HG02870 (cell line): ENCODE results near the gene ALDH1L1.

Source experiments
- ATAC-seq: cut with Tn5 transposase; IDR thresholded peaks from one replicate; pipeline ENCODE4 v1.9.1; 2021; ENCODE audit warnings: mild to moderate bottlenecking, moderate library complexity; ENCODE audit not compliant: unreplicated experiment

ALDH1L1 gene

GRCh38 chr3:126124148-126124868, 56.1 kb downstream of the ALDH1L1 start:
- ATAC-seq = no peak

DNA sequence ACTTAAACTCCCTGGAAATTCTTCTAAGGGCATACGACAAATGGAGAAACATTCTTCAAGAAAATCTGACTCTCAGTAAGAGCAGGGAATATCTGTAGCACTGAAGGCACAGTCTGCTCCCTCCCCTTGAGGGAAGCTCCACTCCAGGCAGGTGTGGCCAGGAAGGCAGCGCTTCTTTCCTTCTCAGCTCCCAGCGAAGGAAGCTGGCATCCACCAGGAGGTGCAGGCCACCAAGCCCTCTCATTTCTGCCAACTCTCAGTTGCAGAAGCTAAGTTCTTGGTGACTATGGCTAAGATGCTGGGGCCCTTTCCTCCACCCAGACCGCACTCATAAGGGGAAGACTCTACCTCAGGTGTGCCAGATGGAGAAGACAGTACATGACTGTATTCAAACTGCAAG, 58.8 kb downstream of the ALDH1L1 start:
- ATAC-seq = no peak

DNA sequence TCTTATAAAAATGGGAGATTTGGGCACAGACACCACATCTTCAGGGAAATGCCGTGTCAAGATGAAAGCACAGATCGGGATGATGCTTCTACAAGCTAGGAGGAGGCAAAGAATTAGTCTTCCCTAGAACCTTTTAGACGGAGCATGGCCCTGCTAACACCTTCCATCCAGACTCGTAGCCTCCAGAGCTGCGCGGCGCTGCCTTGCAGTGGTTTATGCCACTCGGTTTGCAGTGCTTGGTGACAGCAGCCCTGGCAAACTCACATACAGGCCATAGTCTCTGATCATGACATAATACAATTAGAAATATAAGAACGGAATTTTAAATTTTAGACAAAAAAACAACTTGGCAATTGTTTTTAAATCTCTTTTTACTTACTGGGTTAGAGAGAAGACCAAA, 59.3 kb downstream of the ALDH1L1 start:
- ATAC-seq = no peak

DNA sequence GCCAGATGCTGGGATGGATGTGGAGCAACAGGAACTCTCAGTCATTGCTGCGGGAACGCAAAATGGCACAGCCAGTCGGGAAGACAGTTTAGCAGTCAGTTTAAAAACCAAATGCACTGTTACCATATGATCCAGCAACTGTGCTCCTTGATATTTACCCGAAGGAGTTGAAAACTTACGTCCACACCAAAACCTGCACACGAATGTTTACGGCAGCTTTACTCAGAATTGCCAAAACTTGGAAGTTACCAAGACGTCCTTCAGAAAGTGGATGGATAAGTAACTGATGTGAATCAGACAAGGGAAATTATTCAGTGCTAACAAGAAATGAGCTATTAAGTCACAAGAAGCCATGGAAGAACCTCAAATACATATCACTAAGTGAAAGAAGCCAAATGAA, 60.4 kb downstream of the ALDH1L1 start:
- no peak for ATAC-seq

- ATAC-seq = no peak
Observed at GRCh38 chr3:126119008-126119675, 61.2 kb downstream of the ALDH1L1 start.

- ATAC-seq = no peak
Observed at GRCh38 chr3:126118591-126118990, 61.8 kb downstream of the ALDH1L1 start.

DNA sequence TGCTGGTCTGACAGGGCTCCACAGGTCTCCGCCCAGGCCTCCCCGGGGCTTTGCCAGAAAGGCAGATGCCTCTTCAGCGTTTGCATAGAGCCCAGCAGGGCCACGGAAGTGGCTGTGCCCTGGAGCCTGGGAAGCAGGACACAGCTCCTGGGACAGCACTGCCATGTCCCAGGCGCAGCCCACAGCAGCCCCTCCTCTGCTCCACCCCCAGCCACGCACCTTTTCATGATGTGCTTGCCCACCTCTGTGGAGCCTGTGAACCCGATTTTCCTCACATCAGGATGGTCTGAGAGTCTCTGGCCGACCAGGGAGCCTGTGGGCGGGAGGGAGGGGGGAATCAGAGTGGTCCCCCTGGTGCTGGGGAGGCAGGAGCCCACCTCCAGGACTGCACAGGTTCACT, 62.6 kb downstream of the ALDH1L1 start:
- no peak for ATAC-seq

GRCh38 chr3:126117212-126117611, 63.2 kb downstream of the ALDH1L1 start:
- no peak for ATAC-seq

- no peak for ATAC-seq
Observed at GRCh38 chr3:126116526-126116925, 63.9 kb downstream of the ALDH1L1 start.

DNA sequence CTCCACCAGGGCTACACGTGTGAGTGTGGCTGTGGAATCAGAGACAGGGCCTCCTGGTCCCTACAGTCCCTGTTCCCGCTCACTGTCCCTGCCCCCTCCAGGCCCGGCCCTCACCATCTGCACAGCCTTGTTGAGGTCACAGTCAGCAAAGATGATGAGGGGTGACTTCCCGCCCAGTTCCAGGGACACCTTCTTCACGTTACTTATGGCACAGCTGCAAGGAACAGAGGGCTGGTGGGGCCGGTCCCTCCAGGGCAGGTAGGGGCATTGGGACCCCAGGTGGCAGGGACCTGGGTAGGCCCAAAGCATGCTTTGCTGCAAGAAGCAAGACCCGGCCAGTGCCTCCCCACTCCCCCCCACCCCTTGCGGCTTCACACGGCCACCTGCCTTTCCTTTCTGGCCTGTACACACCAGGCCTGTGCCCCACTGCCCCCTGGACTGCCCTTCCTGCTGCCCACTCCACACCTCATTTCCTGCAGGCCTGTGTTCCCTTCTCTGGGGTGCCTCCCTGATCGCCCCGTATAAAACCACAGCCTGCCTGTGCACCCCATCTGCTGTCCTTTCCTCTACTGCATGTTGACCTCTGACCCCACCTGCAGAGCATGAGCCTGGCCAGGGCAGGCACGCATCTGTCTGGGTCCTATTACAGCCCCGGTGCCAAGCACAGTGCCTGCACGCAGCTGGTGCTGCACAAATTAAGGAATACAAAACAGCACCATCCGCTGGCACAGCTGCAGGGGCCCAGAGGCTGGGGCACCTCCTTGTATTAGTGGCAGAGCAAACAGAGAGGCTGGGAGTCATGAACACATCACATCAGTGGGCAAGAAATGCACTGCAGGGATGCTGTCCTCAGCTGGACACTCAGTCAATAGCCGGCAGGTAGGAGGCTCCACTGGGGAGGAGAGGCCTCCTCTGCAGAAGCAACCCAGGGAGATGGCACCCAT, 65.7 kb downstream of the ALDH1L1 start:
- ATAC-seq = no peak

DNA sequence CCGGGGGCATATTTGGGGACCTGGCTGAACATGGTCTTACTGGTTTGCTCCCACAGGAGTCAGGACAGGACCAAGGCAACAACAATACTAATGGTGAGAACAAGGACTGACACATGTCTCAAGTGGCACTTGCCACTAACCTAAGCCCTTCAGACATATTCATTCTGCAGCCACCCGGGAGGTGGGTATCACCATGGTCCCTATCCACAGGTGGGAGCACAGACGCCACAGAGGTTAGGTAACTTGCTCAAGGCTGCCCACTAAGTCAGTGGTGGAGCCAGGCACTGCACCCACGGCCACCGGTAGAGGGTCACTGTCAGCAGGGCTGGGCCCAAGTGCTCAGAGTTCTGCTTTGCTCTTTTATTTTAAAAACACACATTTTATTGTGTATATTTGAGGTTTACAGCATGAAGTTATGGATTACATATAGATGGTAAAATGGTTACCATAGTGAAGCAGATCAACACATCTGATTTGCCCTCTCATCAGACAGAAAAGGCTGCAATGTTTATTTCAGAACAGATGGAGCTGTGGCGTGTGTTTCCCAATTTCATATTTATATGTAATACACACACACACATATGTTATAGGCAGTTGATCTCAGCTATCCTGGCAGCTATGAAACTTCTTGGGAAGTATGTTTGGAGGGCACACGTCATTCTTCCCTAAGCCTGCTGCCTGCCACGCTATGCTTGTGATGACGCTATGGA, 66.5 kb downstream of the ALDH1L1 start:
- no peak for ATAC-seq

GRCh38 chr3:126113238-126113555, 67.2 kb downstream of the ALDH1L1 start:
- ATAC-seq = no peak

DNA sequence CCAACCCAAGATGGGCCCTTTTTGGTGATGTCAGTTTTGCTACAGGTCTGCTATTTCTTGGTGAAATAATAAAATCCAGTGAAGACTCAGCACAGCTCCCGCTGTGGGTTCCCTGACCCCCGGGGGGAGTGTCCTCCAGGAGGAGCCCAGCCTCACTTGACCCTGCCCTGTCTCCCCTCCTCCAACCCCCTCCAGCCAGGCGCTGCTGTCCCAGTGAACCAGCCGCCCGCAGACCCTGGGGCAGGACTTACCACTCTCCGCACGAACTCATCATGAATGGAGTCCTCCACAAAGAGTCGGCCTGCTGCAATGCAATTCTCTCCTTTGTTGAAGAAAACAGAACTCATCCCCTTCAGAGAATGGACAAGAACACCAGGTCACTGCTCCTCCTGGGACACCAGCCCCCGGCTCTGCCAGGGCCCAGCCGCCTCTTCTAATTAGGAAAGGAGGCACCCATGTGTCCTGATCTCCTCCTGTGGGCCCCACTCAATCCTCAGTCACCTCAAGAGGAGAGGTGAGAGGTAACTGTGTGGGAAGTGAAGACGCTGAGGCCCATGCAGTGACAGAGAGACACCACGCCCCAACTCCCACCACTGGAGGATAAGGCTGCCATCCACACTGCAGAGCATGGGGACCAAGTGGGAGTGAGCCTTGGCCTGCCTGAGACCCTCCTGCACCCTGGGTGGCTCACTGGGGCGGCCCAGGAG, 67.7 kb downstream of the ALDH1L1 start:
- no peak for ATAC-seq

DNA sequence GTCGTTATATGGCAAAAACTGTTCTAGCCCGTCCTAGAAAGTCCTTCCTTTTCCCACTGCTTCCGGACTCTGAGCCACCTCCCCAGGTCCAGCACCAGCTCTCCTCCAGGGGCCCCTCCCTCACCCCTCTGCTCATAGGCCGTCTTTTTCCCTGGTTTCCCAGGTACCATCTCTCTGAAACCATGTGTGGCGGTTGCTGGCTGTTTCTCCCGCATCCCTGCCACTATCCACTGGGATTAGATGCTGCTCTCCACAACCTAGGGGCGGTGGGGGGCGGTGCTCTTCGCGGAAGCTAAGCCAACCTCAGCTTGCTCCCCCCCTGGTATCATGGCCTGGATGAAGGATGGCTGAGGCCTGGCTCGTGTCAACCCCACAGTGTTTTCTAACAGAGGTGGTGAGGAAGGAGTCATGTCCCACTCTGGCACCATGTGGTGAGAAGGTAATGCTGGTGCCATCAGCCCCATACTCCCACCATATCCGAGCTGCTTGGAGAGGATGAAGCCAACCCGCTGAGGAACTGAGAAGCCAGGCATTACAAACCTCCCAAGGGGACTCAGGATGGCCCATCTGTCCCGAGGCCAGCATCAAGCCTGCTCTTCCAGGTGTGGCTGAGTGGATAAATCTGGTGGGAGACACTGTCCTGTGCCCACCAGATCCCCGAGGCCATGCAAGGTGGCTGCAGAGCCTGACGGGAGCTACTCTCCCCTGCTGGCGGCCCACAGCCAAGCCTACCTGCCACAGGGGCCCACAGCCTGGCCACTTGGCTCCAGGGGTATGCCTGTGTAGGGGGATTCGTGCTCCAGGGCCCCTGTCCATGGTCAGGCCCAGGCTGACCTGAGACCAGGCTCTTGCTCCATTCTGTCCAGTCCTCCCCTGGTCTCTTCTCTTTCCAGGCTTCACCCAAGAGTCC, 68.6 kb downstream of the ALDH1L1 start:
- no peak for ATAC-seq

DNA sequence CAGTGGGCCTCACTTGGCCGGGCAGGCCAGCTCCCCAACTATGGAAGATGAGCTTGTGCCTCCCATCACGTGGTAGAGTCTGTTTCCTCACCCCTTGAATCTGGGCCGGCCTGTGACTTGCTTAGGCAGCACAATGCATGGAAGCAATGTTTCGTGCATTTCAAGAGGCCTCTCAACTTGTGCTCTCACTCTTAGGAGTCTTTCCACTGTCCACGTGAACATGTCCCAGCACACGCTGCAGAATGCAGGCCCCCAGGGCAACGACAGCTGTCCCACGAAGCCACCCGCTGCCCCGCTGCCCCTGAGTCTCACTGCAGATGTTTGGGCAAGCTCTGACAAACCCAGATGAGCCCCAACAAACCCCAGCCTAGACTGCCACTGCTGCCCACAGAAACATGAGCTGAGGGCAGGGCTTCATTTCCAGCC, 69.2 kb downstream of the ALDH1L1 start:
- ATAC-seq = no peak

DNA sequence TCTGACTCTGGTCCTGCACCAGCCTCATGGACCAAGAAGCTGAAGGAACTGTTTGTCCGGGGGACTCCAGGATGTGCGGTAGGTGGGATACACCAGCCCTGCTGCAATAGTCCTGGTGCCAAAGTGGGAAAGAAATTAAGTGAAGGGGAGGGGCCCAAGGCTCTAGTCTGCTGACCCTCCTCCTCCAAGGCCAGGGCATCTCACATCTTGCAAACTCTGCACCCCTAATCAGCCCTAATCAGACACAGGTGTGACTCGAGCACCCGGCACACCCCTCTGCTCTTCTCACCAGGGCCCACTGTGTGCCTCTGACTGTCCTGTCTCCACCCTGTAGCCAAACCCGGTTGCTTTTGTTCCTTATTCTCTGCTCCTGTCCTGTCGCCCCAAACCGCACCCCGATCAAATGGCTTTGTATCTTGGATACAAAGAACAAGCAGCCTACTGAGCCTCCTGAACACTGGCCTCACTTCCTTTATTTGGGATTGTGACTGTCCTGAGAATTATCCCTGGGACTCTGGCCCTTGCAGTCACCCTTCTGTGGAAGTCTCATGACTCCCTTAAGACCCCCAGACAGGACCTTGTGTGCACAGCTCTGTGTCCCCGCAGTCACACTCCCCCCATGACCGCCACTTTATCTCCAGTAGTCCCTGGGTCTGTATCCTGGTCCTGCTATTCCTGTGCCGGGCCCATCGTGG, 69.8 kb downstream of the ALDH1L1 start:
- no peak for ATAC-seq

DNA sequence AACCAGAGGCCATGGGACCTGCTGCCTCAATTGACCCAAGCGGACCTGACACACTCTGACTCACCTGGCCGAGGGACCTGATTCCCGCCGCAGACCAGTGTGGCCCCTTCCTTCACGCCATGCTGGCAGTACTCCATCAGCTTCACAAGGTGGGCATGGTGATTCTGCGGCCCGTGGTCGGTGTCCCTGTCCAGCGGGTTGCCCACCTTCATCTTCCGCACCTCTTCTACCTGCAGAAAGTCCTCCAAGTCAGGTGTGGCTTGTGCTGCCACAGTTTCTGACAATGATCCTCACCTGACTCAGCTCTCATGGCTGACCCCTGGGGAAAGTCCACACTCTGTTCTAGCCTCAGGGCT, 70.5 kb downstream of the ALDH1L1 start:
- ATAC-seq = no peak

DNA sequence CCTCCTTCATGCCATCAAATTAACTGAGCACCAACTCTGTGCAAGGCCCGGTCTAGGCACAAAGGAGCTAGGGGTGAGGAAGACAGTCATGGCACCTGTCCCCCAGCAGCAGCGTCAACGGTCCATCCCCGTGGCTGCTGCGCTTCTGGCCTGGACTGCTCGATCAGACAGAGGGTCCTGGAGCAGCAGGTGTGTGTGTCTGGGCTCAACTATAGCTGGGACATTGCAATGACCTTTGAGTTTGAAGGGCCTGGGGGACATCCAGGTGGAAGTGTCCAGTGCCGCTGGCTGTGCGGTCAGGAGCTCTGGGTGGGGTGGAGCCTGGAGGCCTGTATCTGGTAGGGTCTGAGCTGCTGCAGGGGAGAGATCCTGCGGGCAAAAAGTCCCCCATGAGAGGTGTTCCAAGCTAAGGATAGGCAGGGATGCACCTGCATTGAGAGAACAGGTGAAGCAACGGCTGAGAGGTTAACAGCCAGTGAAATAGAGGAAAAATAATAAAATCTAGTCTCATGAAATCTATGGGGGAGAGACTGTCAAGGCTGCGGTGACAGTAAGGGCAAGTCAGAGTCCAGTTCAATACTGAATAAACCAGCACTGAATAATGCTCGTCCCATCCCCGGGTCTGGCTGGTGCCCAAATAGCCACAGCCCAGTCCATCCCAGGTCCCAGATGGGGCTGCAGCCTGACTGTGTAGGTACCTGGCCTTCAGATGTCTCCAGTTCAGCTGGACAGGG, 71.1 kb downstream of the ALDH1L1 start:
- ATAC-seq = no peak
